Right lobe of liver (tissue), 6 donors: ENCODE results near the gene PRKCB. TPM values are rescaled to one million over a fixed set of nuclear protein-coding genes. Genes with fewer than 3 reads are reported as not detected.
"Not testable (repeated sequence)": the region's sequence is repeated elsewhere in the genome, so short reads cannot be mapped to it uniquely, and the experiment has no call there.

ENCODE experiments used
- ATAC-seq, 4 donors: fragments of 200-7000 bp; cut with Tn5 transposase; one replicate each; pipeline ENCODE4 v1.9.1; 2020; ENCODE audit warnings: mild to moderate bottlenecking in 4 of 4, moderate library complexity in 4 of 4
- DNase-seq, 3 donors: peaks; one replicate each; pipeline ENCODE4 v3.0.0-alpha.2; 2020
- H3K27ac ChIP-seq, 3 donors: fragments of 200-600 bp; one replicate each; pipeline ENCODE4 v1.8.0; 2022
- H3K27me3 ChIP-seq, 2 donors: fragments of 200-600 bp; one replicate each; pipeline ENCODE4 v1.8.0; 2022
- H3K36me3 ChIP-seq, 4 donors: fragments of 200-600 bp; sonication (generic) in 1 of 4; one replicate each; pipeline versions ENCODE4 v1.5.1 to v1.8.0; 2017 to 2022; ENCODE audit warnings: control low read depth in 1 of 4
- H3K4me1 ChIP-seq, 4 donors: fragments of 200-600 bp; sonication (generic) in 1 of 4; one replicate each; pipeline versions ENCODE4 v1.5.1 to v1.8.0; 2017 to 2022; ENCODE audit warnings: control low read depth in 1 of 4
- H3K4me3 ChIP-seq, 3 donors: fragments of 200-600 bp; one replicate each; pipeline ENCODE4 v1.8.0; 2022
- H3K9me3 ChIP-seq, 4 donors: fragments of 200-600 bp; sonication (generic) in 1 of 4; one replicate each; pipeline versions ENCODE4 v1.5.1 to v1.8.0; 2017 to 2022; ENCODE audit warnings: control low read depth in 1 of 4
- POLR2A ChIP-seq: fragments of 450-650 bp; IDR thresholded peaks from one replicate; pipeline ENCODE4 v1.6.1; 2017; ENCODE audit warnings: antibody characterized with exemption, mild to moderate bottlenecking
- WGBS: methylation state at CpG from one replicate; pipeline ENCODE4 v1.1.6; 2018; ENCODE audit warnings: low coverage, low lambda C conversion rate; ENCODE audit not compliant: insufficient coverage; ENCODE audit errors: missing lambda C conversion rate; 5-methylcytosine and 5-hydroxymethylcytosine counted together
- intact Hi-C, 2 donors: fragments of 100-400 bp; cut with DNase I; formaldehyde crosslinking; loops; one replicate each; pipeline versions ENCODE4 v1.11.2 to v1.14.1; 2022
- total RNA-seq, 6 experiments: library from RNA; depleted of rRNA in 2 of 6; stranded (reverse); fragments of >200 nt in 2 of 6; fragmentation: NEBNext Ultra II Directional in 3 of 6; extraction: Animal tissue kit (Norgen Biotek cat#: 25700) in 3 of 6; gene quantifications; one replicate each; pipeline versions ENCODE4 v1.1.0 to v1.2.4, GENCODE V29; 2016 to 2023
- TF ChIP-seq, protein P1 (sequence below), 4 donors: fragments of 200-600 bp in 3 of 4; fragments of 450-650 bp in 1 of 4; IDR thresholded peaks; one replicate each; pipeline versions ENCODE4 v1.5.1 to v1.8.0; 2016 to 2022; ENCODE audit warnings: antibody characterized with exemption in 4 of 4, mild to moderate bottlenecking in 2 of 4
- donor health status: DM: no; HTN: yes; CAD: no.
- donor health status: DM: no; HTN: no; CAD: no.
- donor health status: DM: no; HTN: no; CAD: no.
- donor health status: DM: no; HTN: yes; CAD: no.
- donor health status: DM: no; HTN: yes; CAD: no.

The PRKCB gene
- total RNA-seq, 6 experiments from 2014 or later = 1.7 to 8.1 (median 3.5) TPM

DNA sequence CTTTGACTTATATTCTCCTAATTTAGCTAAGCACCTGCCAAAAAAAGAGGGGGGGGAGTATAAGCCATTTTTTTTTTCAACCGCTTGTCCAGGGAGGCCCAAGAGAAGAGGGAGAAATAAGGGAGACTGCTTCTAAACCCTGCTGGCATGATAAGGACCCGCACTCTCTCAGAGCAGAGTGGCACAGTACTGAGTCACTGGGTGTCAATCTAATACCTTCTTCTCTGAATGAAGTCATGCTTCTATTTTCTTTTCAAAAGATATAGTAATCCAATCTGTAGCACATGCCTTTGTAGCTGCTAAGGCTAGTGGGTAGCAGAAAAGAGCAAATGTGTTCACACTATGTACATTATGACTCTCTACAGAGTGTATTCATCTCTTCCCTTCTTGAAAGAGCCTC is 385.4 kb downstream of the PRKCB start:
- H3K9me3 ChIP-seq = no peaks in the 10 kb centered on the region
- no peak overlapping the region for H3K27ac ChIP-seq
- no peak overlapping the region for H3K4me3 ChIP-seq
- no peak for TF ChIP-seq POLR2A
- TF ChIP-seq, protein P1, sequence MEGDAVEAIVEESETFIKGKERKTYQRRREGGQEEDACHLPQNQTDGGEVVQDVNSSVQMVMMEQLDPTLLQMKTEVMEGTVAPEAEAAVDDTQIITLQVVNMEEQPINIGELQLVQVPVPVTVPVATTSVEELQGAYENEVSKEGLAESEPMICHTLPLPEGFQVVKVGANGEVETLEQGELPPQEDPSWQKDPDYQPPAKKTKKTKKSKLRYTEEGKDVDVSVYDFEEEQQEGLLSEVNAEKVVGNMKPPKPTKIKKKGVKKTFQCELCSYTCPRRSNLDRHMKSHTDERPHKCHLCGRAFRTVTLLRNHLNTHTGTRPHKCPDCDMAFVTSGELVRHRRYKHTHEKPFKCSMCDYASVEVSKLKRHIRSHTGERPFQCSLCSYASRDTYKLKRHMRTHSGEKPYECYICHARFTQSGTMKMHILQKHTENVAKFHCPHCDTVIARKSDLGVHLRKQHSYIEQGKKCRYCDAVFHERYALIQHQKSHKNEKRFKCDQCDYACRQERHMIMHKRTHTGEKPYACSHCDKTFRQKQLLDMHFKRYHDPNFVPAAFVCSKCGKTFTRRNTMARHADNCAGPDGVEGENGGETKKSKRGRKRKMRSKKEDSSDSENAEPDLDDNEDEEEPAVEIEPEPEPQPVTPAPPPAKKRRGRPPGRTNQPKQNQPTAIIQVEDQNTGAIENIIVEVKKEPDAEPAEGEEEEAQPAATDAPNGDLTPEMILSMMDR (IDR thresholded peaks at IDR 0.05) = no peak
- no peaks in the 10 kb centered on the region for H3K27me3 ChIP-seq
- 67% methylated on average over 2 of the region's 2 CpGs for WGBS
- intact Hi-C loops = no loop called here
- ATAC-seq = no peak
- no peaks in the 10 kb centered on the region for H3K4me1 ChIP-seq
- H3K36me3 ChIP-seq = no peaks in the 10 kb centered on the region
- DNase-seq = no peak

DNA sequence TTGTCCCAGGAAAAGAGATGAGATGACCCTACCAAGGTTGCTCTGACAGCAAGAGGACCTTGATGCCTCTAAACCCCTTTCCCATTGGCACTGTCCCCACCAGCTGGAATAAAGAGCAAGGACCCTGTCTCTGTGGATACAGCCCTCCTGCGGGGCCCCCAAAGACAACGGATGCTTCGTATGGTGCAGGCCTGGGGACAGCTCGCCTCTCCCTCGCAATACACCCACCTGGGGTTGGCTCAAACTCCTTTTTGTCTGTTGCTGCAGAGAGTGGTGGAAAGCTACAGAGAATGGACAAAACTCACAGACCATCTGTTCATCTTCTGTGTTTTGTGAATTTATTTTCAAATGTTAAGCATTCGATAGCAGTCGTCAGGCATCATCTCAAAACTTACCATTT is 392.7 kb downstream of the PRKCB start:
- intact Hi-C loops = no loop called here
- Histone ChIP-seq H3K36me3 (no peaks in the 10 kb centered on the region), H3K9me3 (no peaks in the 10 kb centered on the region), H3K27me3 (no peaks in the 10 kb centered on the region), H3K4me3 (no peak overlapping the region), H3K27ac (no peak overlapping the region), H3K4me1 (no peaks in the 10 kb centered on the region)
- WGBS = 58% methylated on average over 4 of the region's 7 CpGs
- ATAC-seq = no peak
- no peak for TF ChIP-seq POLR2A
- no peak for DNase-seq

DNA sequence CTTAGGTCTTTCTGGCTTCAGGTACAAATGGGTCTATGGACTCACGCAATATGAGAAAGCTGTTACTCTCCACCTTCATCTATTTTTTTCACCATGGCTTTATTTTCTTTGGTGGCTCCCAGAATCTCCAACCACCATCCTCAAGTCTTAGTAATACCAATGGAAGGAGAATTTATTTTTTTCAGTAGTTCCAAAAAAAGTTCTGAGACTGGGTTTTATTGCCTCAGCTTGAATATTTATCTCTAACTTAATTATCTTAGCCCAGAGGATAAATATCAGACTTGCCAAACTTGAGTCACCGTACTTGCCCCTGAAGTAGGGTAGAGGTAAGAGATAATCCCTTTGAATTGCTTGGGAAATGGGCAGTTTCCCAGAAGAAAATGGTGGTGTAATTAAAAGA is 397.2 kb downstream of the PRKCB start:
- Histone ChIP-seq H3K4me3 (no peak overlapping the region), H3K27ac (no peak overlapping the region), H3K27me3 (no peaks in the 10 kb centered on the region), H3K36me3 (no peaks in the 10 kb centered on the region), H3K4me1 (no peaks in the 10 kb centered on the region), H3K9me3 (no peaks in the 10 kb centered on the region)
- 58% methylated on average over 2 of the region's 2 CpGs for WGBS
- intact Hi-C loops = no loop called here
- TF ChIP-seq, protein P1 (IDR thresholded peaks at IDR 0.05) = no peak
- TF ChIP-seq POLR2A = no peak
- DNase-seq (no peak), ATAC-seq (no peak)

DNA sequence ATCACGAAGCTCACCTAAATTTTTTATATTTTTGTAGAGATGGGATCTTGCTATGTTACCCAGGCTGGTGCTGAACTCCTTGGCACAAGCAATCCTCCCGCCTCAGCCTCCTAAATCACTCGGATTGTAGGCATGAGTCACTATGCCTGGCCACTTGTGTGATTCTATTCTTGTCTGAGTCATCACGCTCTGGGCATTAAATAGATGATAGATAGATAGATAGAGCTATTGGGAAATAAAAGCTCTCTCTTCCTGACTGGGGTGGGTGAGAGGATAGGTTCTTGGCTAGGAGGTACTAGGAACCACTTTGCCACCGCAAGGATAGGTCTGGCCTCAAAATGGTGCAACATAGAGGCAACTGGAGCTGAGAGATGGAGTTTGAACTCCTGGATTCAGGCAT is 399.0 kb downstream of the PRKCB start:
- H3K27ac ChIP-seq = no peak overlapping the region
- 47% methylated on average over 4 of the region's 5 CpGs for WGBS
- H3K36me3 ChIP-seq = no peaks in the 10 kb centered on the region
- no peaks in the 10 kb centered on the region for H3K27me3 ChIP-seq
- intact Hi-C loops = no loop called here
- no peak for TF ChIP-seq POLR2A
- H3K9me3 ChIP-seq = no peaks in the 10 kb centered on the region
- DNase-seq = no peak
- no peak overlapping the region for H3K4me3 ChIP-seq
- no peaks in the 10 kb centered on the region for H3K4me1 ChIP-seq
- no peak for ATAC-seq

DNA sequence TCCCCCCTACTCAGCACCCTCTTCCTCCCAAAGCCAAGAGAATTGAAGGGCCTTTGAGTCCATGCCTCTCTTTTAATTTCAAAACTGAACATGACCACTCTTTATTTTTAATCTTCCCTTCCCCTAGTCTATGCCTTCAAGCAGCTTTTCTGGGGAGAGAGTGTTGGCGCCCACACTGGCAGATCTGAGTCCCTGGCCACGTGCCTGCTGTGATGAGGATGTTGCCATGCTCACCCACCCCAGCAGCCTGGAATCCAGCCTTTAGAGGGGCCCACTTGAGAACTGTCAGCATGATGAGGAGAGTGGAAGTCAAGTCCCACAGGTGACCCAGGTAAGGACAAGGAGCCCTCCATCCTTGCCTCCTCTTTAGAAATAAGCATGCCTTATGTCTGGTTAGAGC is 400.0 kb downstream of the PRKCB start:
- WGBS = 21% methylated on average over 2 of the region's 2 CpGs
- TF ChIP-seq, protein P1 (IDR thresholded peaks at IDR 0.05) = no peak
- no peak for TF ChIP-seq POLR2A
- ATAC-seq = no peak
- H3K4me3 ChIP-seq = no peak overlapping the region
- no peak overlapping the region for H3K27ac ChIP-seq
- no peaks in the 10 kb centered on the region for H3K4me1 ChIP-seq
- H3K36me3 ChIP-seq = no peaks in the 10 kb centered on the region
- intact Hi-C loops = no loop called here
- H3K27me3 ChIP-seq = no peaks in the 10 kb centered on the region
- no peak for DNase-seq
- no peaks in the 10 kb centered on the region for H3K9me3 ChIP-seq

DNA sequence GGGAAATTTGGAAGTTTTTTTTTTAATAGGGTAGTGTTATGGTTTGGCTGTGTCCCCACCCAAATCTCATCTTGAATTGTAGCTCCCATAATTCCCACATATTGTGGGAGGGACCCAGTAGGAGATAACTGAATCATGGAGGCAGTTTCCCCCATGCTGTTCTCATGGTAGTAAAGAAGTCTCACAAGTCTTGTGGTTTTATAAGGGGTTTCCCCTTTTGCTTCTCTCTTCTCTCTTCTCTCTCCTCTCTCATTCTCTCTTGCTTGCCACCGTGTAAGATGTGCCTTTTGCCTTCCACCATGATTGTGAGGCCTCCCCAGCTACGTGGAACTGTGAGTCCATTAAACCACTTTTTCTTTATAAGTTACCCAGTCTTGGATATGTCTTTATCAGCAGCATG is 403.1 kb downstream of the PRKCB start:
- H3K27ac ChIP-seq, intact Hi-C loops, H3K4me1 ChIP-seq, H3K4me3 ChIP-seq, H3K9me3 ChIP-seq, H3K36me3 ChIP-seq, ATAC-seq, DNase-seq, H3K27me3 ChIP-seq: not testable (repeated sequence)
- WGBS = 14% methylated on average over 2 of the region's 2 CpGs
